HG02840 (cell line): ENCODE data around the gene COL20A1.

Experiments
- ATAC-seq: cut with Tn5 transposase; IDR thresholded peaks from one replicate; pipeline ENCODE4 v1.9.1; 2021; ENCODE audit warnings: mild to moderate bottlenecking, moderate library complexity, moderate number of reproducible peaks; ENCODE audit not compliant: unreplicated experiment, low FRiP score

The COL20A1 gene

DNA sequence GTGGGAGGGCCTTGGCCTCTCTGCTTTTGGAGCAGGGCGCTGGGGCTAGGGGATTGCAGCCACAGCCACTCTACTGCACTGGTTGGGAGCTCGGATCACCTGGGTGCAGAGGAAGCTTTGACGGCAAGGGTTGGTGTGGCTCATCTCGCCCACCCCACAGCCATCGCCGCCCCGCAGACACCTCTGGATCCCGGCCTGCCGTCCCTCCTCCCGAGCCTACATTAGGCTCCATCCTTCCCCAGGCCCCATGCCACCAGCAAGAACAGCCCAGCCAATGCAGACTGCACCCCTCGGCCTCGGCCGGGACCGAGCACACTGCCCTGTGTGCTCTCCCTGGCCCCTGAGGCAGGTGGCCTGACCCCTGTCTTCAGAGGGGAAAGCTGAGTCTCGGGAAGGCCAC is 32.5 kb upstream of the COL20A1 start:
- ATAC-seq: no peak

DNA sequence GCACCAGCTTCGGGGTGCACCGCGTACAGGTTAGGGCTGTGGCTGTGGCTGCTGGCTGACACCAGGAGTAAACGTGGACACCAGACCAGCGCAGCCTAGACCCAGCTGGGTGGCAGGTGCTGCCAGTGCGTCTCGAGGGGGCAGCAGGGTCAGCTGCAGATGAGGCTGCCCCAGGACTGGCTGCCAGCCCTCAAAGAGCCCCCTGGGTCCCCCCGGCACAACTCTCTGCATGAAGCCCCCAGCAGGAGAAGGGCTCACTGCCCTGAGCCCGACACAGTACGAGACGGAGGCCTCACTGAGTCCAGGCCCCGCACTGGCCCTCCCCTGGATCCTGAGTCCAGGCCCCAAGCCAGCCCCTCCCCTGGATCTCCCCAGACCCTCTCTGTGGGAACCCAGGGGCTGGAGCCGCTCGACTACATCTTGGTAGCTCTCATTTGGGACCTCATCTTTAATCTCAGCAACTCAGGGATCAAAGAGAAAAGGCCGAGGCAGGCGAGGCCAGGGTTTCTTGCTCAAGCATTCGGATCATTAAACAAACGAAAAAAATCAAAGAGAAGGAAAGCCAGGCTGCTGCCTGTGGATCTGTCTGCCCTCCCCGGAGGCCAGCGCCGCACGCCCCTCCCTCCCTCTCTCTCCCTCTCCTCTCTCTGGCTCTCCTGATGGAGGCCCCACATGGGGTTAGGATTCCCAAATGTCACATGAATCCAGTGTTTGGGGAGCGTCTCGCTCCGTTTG is 31.8 kb upstream of the COL20A1 start:
- ATAC-seq: no peak

DNA sequence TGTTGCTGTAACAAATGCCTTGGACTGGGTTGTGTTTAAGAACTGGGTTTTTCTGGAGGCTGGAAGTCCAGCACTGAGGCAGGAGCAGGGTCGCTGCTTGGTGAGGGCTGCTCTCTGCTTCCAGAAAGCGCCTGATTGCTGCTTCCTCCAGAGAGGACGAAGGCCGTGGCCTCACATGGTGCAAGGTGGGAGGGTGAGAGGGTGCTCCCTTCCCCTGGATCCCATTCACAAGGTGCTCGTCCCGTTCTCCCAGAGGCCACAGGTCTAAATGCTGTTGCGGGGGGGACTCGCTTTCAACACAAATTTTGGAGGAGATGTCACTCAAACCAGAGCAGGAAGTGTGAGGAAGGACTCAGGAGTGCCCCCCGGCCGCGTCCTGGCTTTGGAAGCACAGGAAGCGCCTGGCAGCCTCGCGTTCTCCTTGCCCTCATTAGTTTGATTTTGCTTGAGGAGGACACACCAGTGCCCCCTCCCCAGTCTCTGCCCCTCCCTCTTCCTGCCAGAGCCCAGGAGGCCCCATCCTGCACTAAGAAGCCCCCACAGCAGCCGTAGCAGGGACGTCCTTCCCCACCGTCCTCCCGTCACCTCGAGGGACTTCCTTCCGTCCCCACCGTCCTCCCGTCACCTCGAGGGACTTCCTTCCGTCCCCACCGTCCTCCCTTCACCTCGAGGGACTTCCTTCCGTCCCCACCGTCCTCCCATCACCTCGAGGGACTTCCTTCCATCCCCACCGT is 31.0 kb upstream of the COL20A1 start:
- no peak for ATAC-seq

DNA sequence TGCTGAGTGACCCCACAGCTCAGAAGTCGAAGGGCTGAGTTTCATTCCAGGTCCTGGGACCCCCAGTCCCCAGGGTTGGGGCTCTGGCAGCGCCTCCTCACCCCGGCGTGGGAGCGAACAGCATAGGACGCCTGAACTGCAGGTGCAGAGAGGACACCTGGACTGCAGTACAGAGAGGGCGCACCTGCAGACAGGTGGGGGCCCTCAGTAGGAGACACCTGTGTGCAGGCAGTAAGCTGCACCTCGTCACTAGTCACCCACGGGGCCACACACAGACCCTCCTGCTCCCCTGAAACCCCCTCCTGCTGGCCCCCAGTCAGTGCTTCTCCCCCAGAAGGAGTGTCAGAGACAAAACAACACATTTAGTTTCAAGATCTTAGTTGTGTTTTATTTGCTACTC is 30.1 kb upstream of the COL20A1 start:
- no peak for ATAC-seq

DNA sequence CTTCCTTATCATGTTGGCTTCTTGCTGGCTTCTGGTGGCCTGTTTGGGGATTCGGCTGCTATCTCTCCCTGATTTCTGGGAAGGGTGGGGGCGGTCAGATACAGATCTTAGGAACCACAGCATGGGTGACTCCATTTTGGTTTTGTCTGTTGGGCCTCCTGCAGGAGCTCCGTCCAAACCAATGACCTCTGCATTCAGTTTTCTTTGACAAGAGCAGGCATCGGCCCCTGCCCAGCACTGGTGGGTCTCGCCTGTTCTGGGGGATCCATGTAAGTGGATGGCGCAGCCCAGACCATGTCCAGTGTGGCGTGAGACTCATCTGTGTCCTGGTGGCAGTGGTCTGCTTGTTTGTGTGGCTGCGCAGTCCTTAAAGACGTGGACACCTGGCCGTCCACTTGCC is 29.0 kb upstream of the COL20A1 start:
- ATAC-seq: no peak

DNA sequence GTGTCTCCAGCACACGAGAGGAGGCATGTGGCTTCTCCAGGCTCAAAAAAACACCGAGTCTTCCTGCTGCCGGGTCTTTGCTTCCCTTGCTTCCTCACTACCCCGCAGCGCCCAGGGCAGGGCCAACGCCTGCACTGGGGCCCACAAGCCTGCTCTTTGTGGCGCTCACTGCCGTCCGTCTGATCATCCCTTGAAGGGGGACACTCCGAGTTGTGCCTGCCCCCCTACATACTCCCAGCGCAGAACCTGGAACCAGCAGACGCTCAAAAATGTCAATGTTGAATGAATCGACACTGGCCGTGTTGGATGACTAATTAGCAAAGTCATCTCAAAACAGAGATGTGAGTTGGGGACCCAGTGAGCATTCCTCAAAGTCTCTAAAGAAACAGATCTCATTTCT is 28.5 kb upstream of the COL20A1 start:
- ATAC-seq: no peak

DNA sequence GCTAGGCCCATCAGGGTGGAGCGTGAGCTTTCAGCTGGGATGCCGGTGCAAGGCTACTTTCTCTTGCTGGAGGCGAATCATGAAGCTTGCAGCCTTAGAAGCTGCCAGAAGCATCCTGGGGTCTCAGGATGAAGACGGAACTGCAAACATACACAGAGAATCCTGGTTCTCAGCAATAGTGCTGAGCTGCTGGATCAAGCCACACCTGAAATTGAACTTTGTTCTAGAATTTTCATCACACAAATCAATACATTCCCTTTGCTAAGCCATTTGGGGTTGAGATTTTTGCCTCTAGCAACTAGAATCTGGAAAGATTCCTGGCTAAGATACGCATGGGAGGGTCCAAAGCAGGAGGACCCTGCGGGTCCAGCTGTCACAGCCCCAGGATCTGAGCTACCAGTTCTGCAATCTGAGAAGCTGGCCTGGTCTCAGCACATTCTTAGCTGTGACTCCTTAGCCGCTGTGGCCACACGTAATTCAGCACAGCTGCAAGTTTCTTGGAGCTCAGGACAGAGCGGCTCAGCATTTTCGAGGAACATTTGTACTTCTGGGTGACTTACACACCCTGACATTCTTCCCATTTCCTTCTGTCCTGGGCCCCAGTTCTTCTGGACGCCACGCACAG is 27.0 kb upstream of the COL20A1 start:
- ATAC-seq: no peak

DNA sequence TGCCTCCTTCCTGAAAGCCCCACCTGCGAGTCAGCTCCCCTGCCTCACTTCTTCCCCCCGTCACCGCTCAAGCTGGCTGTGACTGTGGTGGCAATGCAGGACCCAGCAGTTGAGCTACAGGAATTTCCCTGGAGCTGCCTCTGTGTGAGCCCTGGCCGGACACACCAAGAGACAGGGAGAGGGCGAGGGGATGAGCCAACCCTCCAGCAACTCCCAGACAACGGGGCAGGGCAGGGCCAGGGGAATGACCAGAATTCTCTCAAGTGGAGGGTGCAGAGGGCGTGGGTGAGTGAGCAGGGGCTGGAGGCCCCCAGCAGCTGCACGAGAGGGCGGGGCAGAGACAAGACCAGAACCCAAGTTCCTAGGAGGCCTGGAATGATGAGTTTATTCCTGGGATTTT is 25.3 kb upstream of the COL20A1 start:
- no peak for ATAC-seq

DNA sequence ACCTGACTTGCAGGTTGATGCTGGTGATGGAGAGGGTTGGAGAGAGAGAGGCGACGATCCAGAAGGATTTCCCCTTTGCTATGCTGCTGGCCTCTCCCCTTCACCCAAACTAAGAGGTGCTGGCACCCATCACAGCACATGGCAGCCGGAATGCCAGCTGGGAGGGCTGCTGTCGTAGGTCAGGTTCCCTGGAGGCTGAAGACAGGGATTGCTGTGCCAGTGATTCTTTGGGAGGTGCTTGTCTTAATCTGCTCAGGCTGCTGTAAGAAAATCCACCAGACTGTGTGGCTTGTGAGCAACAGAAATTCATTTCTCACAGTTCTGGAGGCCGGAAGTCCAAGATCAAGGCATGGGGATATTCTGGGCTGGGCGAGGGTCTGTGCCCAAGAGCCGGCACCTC is 24.7 kb upstream of the COL20A1 start:
- ATAC-seq: no peak

DNA sequence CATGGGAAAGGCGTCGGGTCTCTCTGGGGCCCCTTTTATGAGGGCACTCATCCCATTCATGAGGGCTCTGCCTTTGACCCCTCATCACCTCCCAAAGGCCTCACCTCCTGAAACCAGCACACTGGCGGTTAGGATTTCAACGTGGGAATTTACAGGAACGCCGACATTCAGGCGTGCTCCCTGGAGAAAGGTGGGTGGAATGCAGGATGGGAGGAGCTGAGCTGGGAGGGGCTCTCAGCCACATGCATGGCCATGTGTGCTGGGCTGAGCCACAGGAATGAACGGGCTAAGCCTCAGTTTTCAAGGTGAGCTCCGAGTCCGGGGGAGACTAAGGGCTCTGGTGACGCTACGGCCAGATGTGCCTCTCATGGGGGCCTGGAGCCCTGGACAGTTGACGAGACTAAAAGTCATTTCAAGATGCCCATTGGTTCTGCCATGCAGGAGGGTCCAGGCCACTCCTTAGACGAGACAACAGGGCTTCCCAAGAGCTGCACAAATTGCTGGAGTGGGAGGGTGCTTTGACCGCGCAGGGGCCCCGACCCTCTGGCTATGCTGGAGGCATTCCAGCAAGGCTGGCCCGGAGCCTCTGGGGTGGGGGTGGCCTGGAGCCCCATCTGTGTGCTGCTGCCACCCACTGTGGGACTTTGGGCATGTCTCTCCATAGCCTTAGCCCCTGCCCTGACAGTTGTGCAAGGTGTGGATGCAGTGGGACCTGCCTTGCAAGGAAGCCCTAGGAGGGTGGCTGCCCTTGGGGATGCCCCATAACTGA is 24.1 kb upstream of the COL20A1 start:
- no peak for ATAC-seq

DNA sequence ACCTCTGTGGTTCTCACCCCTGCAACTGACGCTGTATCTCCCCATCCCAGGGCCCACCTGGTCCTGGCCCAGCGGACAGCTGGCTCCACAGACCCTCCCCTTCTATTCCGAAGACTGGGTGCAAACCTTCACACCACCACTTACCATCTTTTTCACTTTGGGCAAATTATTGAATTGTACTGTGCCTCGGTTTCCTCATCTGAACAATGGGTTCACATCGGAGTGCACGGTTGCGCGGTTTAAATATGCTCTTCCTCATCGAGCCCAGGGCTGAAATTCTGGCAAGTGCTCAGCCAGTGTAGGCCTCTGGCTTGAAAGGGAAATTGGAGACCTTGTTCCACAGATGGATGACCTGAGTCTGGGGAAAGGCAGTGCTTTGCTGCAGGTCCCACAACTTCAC is 23.3 kb upstream of the COL20A1 start:
- ATAC-seq: no peak

DNA sequence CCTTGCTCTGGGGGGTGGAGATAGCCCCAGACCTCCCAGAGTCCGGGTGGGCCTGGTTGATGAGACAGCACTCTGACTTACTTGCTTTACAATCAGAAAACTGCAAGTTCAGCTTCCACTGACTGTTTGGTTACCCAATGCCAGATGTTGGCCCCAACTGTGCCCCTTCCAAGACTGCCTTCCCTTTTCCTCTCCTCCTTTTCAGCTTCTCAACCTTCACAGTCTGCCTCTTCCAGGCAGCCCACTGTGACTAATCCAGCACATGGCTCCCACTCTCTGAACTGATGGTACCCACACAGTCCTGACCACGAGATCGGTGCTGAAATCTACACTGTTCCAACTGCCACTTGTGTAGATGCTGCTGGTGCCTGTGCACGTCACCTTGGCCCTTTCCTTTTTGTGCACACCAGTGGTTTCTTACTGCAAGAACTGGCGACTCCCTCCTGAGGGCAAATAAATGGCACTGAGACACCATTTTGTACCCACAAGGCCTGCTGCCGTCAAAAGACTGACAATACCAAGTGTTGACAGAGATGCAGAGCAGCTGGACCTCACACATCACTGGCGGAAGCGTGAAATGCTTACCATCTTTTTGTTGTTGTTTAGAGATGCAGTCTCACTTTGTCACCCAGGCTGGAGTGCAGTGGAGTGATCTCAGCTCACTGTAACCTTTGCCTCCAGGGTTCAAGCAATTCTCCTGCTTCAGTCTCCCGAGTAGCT is 22.2 kb upstream of the COL20A1 start:
- ATAC-seq: no peak

DNA sequence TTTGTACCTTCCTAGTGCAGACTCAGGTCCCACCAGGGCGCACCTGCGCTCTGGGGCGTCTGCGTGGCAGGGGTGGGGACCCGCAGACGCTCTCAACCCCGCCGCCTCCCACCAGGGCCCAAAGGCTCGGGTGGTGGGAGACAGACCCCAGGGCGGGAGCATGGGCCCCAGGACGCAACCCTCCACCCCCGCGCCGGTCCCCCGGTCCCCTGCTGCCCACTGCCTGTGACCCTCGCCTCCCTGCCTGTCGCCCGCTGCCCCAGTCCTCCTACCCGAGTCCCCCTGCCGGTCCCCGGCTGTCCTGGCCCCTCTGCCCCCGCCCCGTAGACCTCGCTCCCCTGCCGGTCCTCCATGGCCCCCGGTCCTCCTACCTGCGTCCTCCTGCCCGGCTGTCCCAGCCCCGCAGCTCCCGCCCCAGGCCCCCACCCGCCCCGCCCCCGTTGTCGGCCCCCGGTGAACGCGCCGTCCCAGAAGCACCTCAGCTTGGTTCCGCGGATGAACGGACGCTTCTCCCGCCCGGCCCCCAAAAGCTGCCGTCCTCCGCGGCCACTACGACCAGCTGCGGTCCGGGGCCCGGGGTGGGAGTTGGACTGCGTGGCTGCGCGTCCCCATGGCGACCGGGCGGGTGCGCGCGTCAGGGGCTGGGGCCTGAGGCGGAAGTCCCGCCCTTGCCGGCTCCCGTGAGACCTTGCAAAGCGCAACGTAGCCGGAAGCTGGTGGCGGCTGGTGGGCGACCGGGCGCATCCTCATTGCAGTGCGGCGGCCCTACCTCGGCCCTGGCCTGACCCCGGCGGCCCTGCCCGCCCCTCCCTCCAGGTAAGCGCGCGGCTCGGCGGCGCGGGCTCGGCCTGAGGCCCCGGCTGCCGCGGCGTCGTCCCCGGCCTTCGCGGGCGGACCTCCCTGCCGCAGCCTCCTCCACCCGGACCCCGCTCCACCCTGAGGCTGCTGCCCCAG is 20.6 kb upstream of the COL20A1 start, which contains the start of gene ARFGAP1:
TSS of gene ARFGAP1 (plus strand) at position 709 of the 954 bp plus-strand sequence. CDS start 2,768 bp downstream, outside the sequence.
- peak; percentile 76 for ATAC-seq

DNA sequence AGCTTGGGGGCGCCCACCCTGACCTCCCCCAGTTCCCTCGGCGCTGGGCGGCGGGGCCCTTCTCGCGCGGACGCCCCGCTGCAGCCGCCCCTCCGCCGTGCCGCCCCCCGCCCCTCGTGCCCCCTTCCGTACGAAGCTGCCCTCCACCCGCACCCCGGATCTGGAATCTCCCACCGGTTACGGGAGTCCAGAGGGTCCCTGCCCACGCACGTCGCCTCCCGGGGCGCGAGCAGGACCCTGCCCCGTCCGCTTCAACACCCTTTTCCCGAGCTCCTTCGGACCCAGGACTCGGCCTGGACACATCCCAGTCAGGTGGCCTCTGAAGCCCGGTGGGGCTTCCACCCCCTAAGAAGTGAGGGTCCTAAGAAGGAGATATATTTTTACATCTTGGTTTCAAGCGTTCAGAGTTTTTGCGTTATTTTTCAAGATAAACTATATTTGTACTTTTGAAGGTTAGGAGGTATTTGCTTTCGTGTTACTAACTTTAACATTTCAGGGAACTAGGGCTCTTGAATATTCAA is 19.9 kb upstream of the COL20A1 start:
- ATAC-seq: no peak

DNA sequence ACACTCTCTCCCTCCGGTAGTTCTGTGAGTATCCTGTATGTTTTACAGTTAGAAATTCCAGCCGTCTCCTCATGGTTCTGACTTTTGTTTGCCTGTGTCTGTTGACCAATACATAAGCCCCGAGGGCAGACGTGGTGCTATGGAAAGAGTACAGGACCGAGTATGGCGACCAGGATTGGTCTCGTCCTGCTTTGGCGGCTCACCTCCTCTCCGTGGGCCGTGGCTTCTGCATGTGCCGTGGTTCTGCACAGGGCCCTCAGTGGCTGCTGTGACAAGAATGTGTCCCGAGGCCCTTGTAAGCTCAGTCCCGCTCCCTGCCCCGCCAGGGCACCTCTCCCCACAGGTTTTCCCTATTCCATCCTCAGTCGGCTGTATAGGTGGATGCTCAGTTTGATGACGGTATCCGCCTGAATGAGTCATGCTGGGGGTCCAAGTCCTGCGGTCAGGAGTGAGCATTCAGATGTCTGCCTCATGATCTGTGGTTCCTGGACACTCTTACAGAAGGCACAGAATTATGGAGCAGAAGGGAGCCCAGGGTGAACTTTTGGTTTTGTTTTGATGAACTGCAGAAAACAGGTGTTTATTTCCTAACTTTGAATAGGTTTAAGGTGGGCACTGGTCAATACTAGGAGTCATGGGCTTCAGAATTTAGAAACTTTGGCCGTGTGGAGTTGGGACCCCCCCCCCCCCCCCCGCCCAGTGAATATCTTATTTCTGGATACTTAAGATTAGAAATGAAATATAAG is 19.2 kb upstream of the COL20A1 start:
- no peak for ATAC-seq

DNA sequence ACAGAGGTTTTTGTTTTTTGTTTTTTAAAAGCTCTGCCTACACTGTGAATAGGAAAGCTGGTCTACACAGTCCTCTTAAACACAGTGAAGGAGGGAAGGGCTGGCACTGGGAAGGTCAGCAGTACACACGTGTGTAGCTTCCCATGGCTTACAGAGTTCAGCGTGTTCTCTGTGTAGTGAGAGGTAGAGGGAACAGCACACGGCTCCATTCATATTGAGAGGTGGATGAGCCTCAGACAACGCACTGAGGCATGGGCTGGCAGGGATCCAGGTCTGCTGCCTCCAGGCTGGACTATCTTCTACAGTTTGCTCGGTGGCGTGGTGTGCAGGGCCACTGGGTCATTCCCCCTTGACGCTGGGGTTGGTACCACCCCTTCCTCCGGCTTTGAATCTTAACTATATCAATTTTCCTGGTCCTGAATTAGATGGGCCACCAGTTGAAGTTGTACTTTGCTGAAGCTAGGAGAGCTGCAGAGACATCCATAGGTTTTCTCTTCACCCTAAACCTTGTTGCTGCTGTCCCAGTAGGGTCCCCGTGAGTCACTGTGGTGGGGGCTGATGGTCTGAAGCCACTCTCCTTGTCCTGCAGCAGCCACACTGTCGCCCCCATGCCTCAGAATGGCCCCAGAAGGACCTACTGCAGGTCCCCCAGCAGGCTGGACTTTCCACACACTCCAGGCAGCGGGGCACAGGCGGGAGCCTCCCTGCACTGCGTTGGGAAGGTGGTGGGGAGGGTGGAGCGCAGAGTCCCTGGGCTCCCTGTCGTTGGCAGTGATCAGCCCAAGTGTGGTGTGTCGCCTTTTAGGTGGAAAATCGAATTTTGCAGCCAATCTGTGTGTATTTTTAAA is 18.4 kb upstream of the COL20A1 start:
- no peak for ATAC-seq

DNA sequence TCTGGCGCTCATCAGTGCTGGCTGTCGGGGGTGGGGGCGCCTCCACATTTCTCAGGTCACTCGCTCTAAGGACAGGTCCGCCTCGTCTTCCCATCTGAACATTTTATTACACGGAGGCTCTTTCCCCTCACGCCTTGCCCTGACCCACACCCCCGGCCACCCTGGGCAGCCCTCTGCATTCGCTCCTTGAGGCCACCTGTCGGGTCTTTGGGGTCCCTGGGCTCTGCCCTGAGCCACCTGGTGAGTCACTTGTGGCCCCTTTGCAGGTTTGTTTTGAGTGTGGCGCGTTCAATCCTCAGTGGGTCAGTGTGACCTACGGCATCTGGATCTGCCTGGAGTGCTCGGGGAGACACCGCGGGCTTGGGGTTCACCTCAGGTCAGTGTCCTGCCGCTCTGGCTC is 17.2 kb upstream of the COL20A1 start:
- ATAC-seq: no peak
